Frontal cortex (tissue), 4 donors: ENCODE measurements around the gene LRRC8C. TPM values are rescaled to one million over a fixed set of nuclear protein-coding genes. Genes with fewer than 3 reads are reported as not detected.
"Not testable (repeated sequence)": the region's sequence is repeated elsewhere in the genome, so short reads cannot be mapped to it uniquely, and the experiment has no call there.

Experiments
- DNase-seq, 2 donors: peaks; one replicate each; pipeline ENCODE4 v3.0.0; 2012; ENCODE audit warnings: low spot score in 2 of 2
- FAIRE-seq: peaks from 2 replicates; lab custom pipeline; 2012; peaks lifted over from hg19 to GRCh38; lab: Jason Lieb, UNC
- total RNA-seq: library from RNA; depleted of rRNA; stranded (reverse); fragments of >200 nt; gene quantifications from one replicate; pipeline ENCODE4 v1.2.3, GENCODE V29; 2014
- donor health status: control.
- donor health status: control.
- donor health status: control.

Gene LRRC8C
- total RNA-seq, 1 donor from 2014 or later, result 6.9 TPM

- no peak for DNase-seq
- no peak for FAIRE-seq
Observed at GRCh38 chr1:89607156-89607555, 25.8 kb upstream of the LRRC8C start.

- FAIRE-seq (no peak), DNase-seq (no peak)
Observed at GRCh38 chr1:89607586-89608318, 25.2 kb upstream of the LRRC8C start.

GRCh38 chr1:89608319-89608983 is 24.5 kb upstream of the LRRC8C start:
- no peak for DNase-seq
- no peak for FAIRE-seq

- FAIRE-seq (no peak), DNase-seq (no peak)
Observed at GRCh38 chr1:89608984-89609725, 23.8 kb upstream of the LRRC8C start.

GRCh38 chr1:89609781-89610456 is 23.0 kb upstream of the LRRC8C start:
- FAIRE-seq, result no peak
- no peak for DNase-seq

GRCh38 chr1:89610457-89611011 is 22.4 kb upstream of the LRRC8C start:
- DNase-seq (no peak), FAIRE-seq (no peak)

- no peak for FAIRE-seq
- DNase-seq, result no peak
Observed at GRCh38 chr1:89611721-89612120, 21.2 kb upstream of the LRRC8C start.

- DNase-seq (no peak), FAIRE-seq (no peak)
Observed at GRCh38 chr1:89613928-89614327, 19.0 kb upstream of the LRRC8C start.

- no peak for DNase-seq
- no peak for FAIRE-seq
Observed at GRCh38 chr1:89615676-89616598, 17.0 kb upstream of the LRRC8C start.

GRCh38 chr1:89616844-89617627 is 15.9 kb upstream of the LRRC8C start:
- DNase-seq (no peak), FAIRE-seq (no peak)

- FAIRE-seq (no peak), DNase-seq (no peak)
Observed at GRCh38 chr1:89620664-89621063, 12.3 kb upstream of the LRRC8C start.

- no peak for FAIRE-seq
Observed at GRCh38 chr1:89622895-89623294, 10.0 kb upstream of the LRRC8C start.

GRCh38 chr1:89624314-89624713 is 8.6 kb upstream of the LRRC8C start:
- FAIRE-seq (no peak), DNase-seq (no peak)

More at GRCh38 chr1:89622895-89623294, 10.0 kb upstream of the LRRC8C start:
- no peak for DNase-seq

- FAIRE-seq (no peak), DNase-seq (no peak)
Observed at GRCh38 chr1:89624715-89625323, 8.1 kb upstream of the LRRC8C start.

- peak; percentile 51 for FAIRE-seq
Observed at GRCh38 chr1:89627596-89627962, 5.3 kb upstream of the LRRC8C start.

GRCh38 chr1:89629146-89629545 is 3.8 kb upstream of the LRRC8C start:
- DNase-seq (no peak), FAIRE-seq (no peak)

More at GRCh38 chr1:89627596-89627962, 5.3 kb upstream of the LRRC8C start:
- no peak for DNase-seq

GRCh38 chr1:89629600-89629999 is 3.3 kb upstream of the LRRC8C start:
- not testable (repeated sequence) for FAIRE-seq, DNase-seq

- FAIRE-seq (no peak), DNase-seq (no peak)
Observed at GRCh38 chr1:89630048-89630447, 2.9 kb upstream of the LRRC8C start.
